GM21786 (cell line): Measurements from ENCODE around the gene ZNRF2.
"Not testable (repeated sequence)": the region's sequence is repeated elsewhere in the genome, so short reads cannot be mapped to it uniquely, and the experiment has no call there.

Experiments used
- ATAC-seq: cut with Tn5 transposase; IDR thresholded peaks from one replicate; pipeline ENCODE4 v1.9.1; 2021; ENCODE audit not compliant: unreplicated experiment

Gene ZNRF2

GRCh38 chr7:30260246-30260768 is 24.1 kb upstream of the ZNRF2 start:
- no peak for ATAC-seq

- no peak for ATAC-seq
These were observed 21.2 kb upstream of the ZNRF2 start for GRCh38 chr7:30263090-30263710.

- ATAC-seq: no peak
These were observed 20.3 kb upstream of the ZNRF2 start for GRCh38 chr7:30264052-30264451.

- ATAC-seq: not testable (repeated sequence)
These were observed 19.2 kb upstream of the ZNRF2 start for GRCh38 chr7:30265189-30265588.

GRCh38 chr7:30266686-30267085 is 17.7 kb upstream of the ZNRF2 start:
- ATAC-seq: no peak

- no peak for ATAC-seq
These were observed 15.8 kb upstream of the ZNRF2 start for GRCh38 chr7:30268586-30268985.

GRCh38 chr7:30269490-30269889 is 14.9 kb upstream of the ZNRF2 start:
- no peak for ATAC-seq

GRCh38 chr7:30270921-30271320 is 13.5 kb upstream of the ZNRF2 start:
- no peak for ATAC-seq

GRCh38 chr7:30272126-30272525 is 12.3 kb upstream of the ZNRF2 start:
- ATAC-seq: no peak

GRCh38 chr7:30273552-30273951 is 10.8 kb upstream of the ZNRF2 start:
- ATAC-seq: no peak

- no peak for ATAC-seq
These were observed 9.8 kb upstream of the ZNRF2 start for GRCh38 chr7:30274641-30275040.

GRCh38 chr7:30276203-30276900 is 8.0 kb upstream of the ZNRF2 start:
- ATAC-seq: no peak

GRCh38 chr7:30278376-30278775 is 6.0 kb upstream of the ZNRF2 start:
- ATAC-seq: no peak

- no peak for ATAC-seq
These were observed 5.3 kb upstream of the ZNRF2 start for GRCh38 chr7:30278849-30279652.

- no peak for ATAC-seq
These were observed 4.8 kb upstream of the ZNRF2 start for GRCh38 chr7:30279653-30279904.

GRCh38 chr7:30280631-30281030 is 3.8 kb upstream of the ZNRF2 start:
- ATAC-seq: no peak

- no peak for ATAC-seq
These were observed 3.1 kb upstream of the ZNRF2 start for GRCh38 chr7:30281263-30281662.

GRCh38 chr7:30281791-30282190 is 2.6 kb upstream of the ZNRF2 start:
- no peak for ATAC-seq

- no peak for ATAC-seq
These were observed 1.7 kb upstream of the ZNRF2 start for GRCh38 chr7:30282735-30283134.

- peak; percentile 17 for ATAC-seq
These were observed 704 bp downstream of the ZNRF2 start for GRCh38 chr7:30285067-30285535.

GRCh38 chr7:30285536-30286284 is 1.3 kb downstream of the ZNRF2 start:
- peak; percentile 0 for ATAC-seq
